A549 (cell line): Measurements from ENCODE around the gene SEMA3E. TPM values are rescaled to one million over a fixed set of nuclear protein-coding genes. Genes with fewer than 3 reads are reported as not detected.

ENCODE experiments used
- ATAC-seq, 2 experiments: fragments of 200-7000 bp in 1 of 2; fragments of >200 bp in 1 of 2; cut with Nextera tagmentation in 1 of 2; cut with Tn5 transposase in 1 of 2; 3 replicates each; pipeline versions ENCODE4 v1.8.0 to v1.9.1; 2018 to 2020; ENCODE audit warnings: mild to moderate bottlenecking in 1 of 2, moderate library complexity in 1 of 2
- CTCF ChIA-PET: fragments of 300-600 bp; sonication (Branson Sonifier 250); formaldehyde crosslinking; extraction: SDS; loops from one replicate; lab custom pipeline; 2021; ENCODE audit warnings: antibody characterized with exemption, inconsistent platforms; lab: Yijun Ruan, JAX
- POLR2A ChIA-PET: fragments of 350-600 bp; formaldehyde crosslinking; extraction: SDS; loops from one replicate; lab custom pipeline; 2021; ENCODE audit warnings: antibody characterized with exemption, inconsistent platforms; lab: Yijun Ruan, JAX
- DNase-seq, 2 experiments: peaks; one replicate each; pipeline versions ENCODE4 v3.0.0 to v3.0.0-alpha.2; 2011 to 2016; ENCODE audit warnings: low read depth in 1 of 2, low spot score in 1 of 2
- FAIRE-seq: peaks from 2 replicates; lab custom pipeline; 2011; peaks lifted over from hg19 to GRCh38; lab: Jason Lieb, UNC
- H3K27ac ChIP-seq, 2 experiments: fragments of >200 bp; sonication (Bioruptor Twin); formaldehyde crosslinking; 3 replicates each; pipeline ENCODE4 v1.5.1; 2016 to 2017
- H3K4me1 ChIP-seq: fragments of >200 bp; sonication (Bioruptor Twin); formaldehyde crosslinking; 3 replicates; pipeline ENCODE4 v1.6.1; 2016
- H3K4me2 ChIP-seq: fragments of >200 bp; sonication (Bioruptor Twin); formaldehyde crosslinking; 3 replicates; pipeline ENCODE4 v1.6.1; 2016
- H3K4me3 ChIP-seq: fragments of >200 bp; sonication (Bioruptor Twin); formaldehyde crosslinking; 3 replicates; pipeline ENCODE4 v1.5.1; 2016
- H3K9me3 ChIP-seq: fragments of >200 bp; sonication (Bioruptor Twin); formaldehyde crosslinking; 3 replicates; pipeline ENCODE4 v1.6.1; 2016
- BCL3 ChIP-seq: fragments of >200 bp; sonication (Bioruptor Twin); formaldehyde crosslinking; IDR thresholded peaks from 3 replicates; pipeline ENCODE4 v1.6.1; 2016
- CEBPB ChIP-seq, 2 experiments: fragments of >200 bp in 1 of 2; sonication (Bioruptor Twin) in 1 of 2; formaldehyde crosslinking in 1 of 2; IDR thresholded peaks; 2 replicates each; pipeline ENCODE4 v1.6.1; 2012 to 2016
- CHD2 ChIP-seq: fragments of 150-350 bp; IDR thresholded peaks from 2 replicates; pipeline ENCODE4 v1.6.1; 2014; ENCODE audit warnings: low read length; ENCODE audit not compliant: partially characterized antibody
- CTCF ChIP-seq: fragments of >200 bp; sonication (Bioruptor Twin); formaldehyde crosslinking; IDR thresholded peaks from 3 replicates; pipeline ENCODE4 v1.5.1; 2016
- EHMT2 ChIP-seq: fragments of 200-600 bp; sonication (generic); IDR thresholded peaks from 2 replicates; pipeline ENCODE4 v1.6.1; 2016; ENCODE audit warnings: antibody characterized with exemption, low read depth, mild to moderate bottlenecking, moderate library complexity
- EP300 ChIP-seq, 2 experiments: fragments of >200 bp; sonication (Bioruptor Twin); formaldehyde crosslinking; IDR thresholded peaks; 2 replicates in 1 of 2; 3 replicates in 1 of 2; pipeline ENCODE4 v1.6.1; 2016 to 2017
- HDAC2 ChIP-seq: fragments of 200-600 bp; sonication (generic); IDR thresholded peaks from 2 replicates; pipeline ENCODE4 v1.6.1; 2016
- HEYL ChIP-seq: fragments of 250-450 bp; sonication (Bioruptor Pico); IDR thresholded peaks from 2 replicates; pipeline ENCODE4 v1.8.0; 2021; ENCODE audit warnings: mild to moderate bottlenecking, moderate library complexity
- JUN ChIP-seq, 2 experiments: fragments of >200 bp; sonication (Bioruptor Twin); formaldehyde crosslinking; IDR thresholded peaks; 2 replicates in 1 of 2; 3 replicates in 1 of 2; pipeline ENCODE4 v1.6.1; 2016 to 2017
- KDM1A ChIP-seq: fragments of 200-600 bp; sonication (generic); IDR thresholded peaks from 2 replicates; pipeline ENCODE4 v1.6.1; 2016; ENCODE audit warnings: low read depth, mild to moderate bottlenecking
- MAX ChIP-seq: IDR thresholded peaks from 2 replicates; pipeline ENCODE4 v1.6.1; 2012
- MAZ ChIP-seq: fragments of 150-350 bp; IDR thresholded peaks from 2 replicates; pipeline ENCODE4 v1.6.1; 2014; ENCODE audit warnings: antibody characterized with exemption, low read depth, low read length, borderline replicate concordance
- MYC ChIP-seq: IDR thresholded peaks from 2 replicates; pipeline ENCODE4 v1.6.1; 2012; ENCODE audit warnings: mild to moderate bottlenecking, inconsistent platforms, low read length, improper control_type of control experiment, borderline replicate concordance
- NR3C1 ChIP-seq: fragments of >200 bp; sonication (Bioruptor Twin); formaldehyde crosslinking; IDR thresholded peaks from 3 replicates; pipeline ENCODE4 v1.6.1; 2017
- PBX3 ChIP-seq: IDR thresholded peaks from 2 replicates; pipeline ENCODE4 v1.6.1; 2012
- PHF8 ChIP-seq: fragments of 200-600 bp; sonication (generic); IDR thresholded peaks from 2 replicates; pipeline ENCODE4 v1.6.1; 2016; ENCODE audit warnings: low read depth, mild to moderate bottlenecking, antibody characterized with exemption, moderate library complexity, borderline replicate concordance
- POLR2A ChIP-seq: IDR thresholded peaks from 2 replicates; pipeline ENCODE4 v1.6.1; 2012; ENCODE audit warnings: mild to moderate bottlenecking, low read length
- RAD21 ChIP-seq, 2 experiments: fragments of >200 bp in 1 of 2; sonication (Bioruptor Twin) in 1 of 2; formaldehyde crosslinking in 1 of 2; IDR thresholded peaks in 1 of 2; conservative IDR thresholded peaks in 1 of 2; 2 replicates in 1 of 2; 3 replicates in 1 of 2; pipeline ENCODE4 v1.6.1; 2012 to 2018; ENCODE audit warnings: inconsistent platforms in 1 of 2
- RARB ChIP-seq: fragments of 250-450 bp; sonication (Bioruptor Pico); IDR thresholded peaks from 2 replicates; pipeline ENCODE4 v1.8.0; 2021; ENCODE audit warnings: mild to moderate bottlenecking, moderate library complexity
- RCOR1 ChIP-seq: fragments of 150-350 bp; IDR thresholded peaks from 2 replicates; pipeline ENCODE4 v1.6.1; 2014; ENCODE audit warnings: antibody characterized with exemption, low read length, low read depth
- RNF2 ChIP-seq: fragments of 200-600 bp; sonication (generic); IDR thresholded peaks from 2 replicates; pipeline ENCODE4 v1.6.1; 2016; ENCODE audit warnings: low read depth, mild to moderate bottlenecking, antibody characterized with exemption, moderate library complexity, borderline replicate concordance
- SMC3 ChIP-seq: fragments of >200 bp; sonication (Bioruptor Twin); formaldehyde crosslinking; IDR thresholded peaks from 3 replicates; pipeline ENCODE4 v1.6.1; 2018; ENCODE audit warnings: inconsistent platforms
- USF2 ChIP-seq: fragments of 450-650 bp; IDR thresholded peaks from 2 replicates; pipeline ENCODE4 v1.6.1; 2014; ENCODE audit warnings: antibody characterized with exemption
- ZFP36 ChIP-seq: fragments of 450-650 bp; IDR thresholded peaks from 2 replicates; pipeline ENCODE4 v1.6.1; 2014; ENCODE audit warnings: borderline replicate concordance; ENCODE audit not compliant: partially characterized antibody
- ZSCAN20 ChIP-seq: fragments of 250-450 bp; sonication (Bioruptor Pico); IDR thresholded peaks from 2 replicates; pipeline ENCODE4 v1.8.0; 2022; ENCODE audit warnings: mild to moderate bottlenecking, moderate library complexity
- WGBS: methylation state at CpG from one replicate; pipeline ENCODE4 v1.1.6; 2017; ENCODE audit errors: missing lambda C conversion rate; 5-methylcytosine and 5-hydroxymethylcytosine counted together
- polyA plus RNA-seq, 4 experiments: library from polyadenylated mRNA; depleted of rRNA in 3 of 4; stranded (reverse); fragments of >200 nt; fragmentation: RNase III in 1 of 4; extraction: RNeasy Plus Mini Kit Qiagen cat#74134 plus additional on column Dnase treatment in 1 of 4; gene quantifications; 2 replicates in 3 of 4; 3 replicates in 1 of 4; pipeline ENCODE4 v1.2.3, GENCODE V29; 2011 to 2017

SEMA3E gene
- polyA plus RNA-seq, 2 of the 4 experiments (the other 2 are of a cell fraction), result 1.4 to 2.3 TPM

- no peak for TF ChIP-seq RNF2
- no peak for TF ChIP-seq RARB (CRISPR knock-in tag)
- no peak for TF ChIP-seq CEBPB (IDR thresholded peaks at IDR 0.05)
- TF ChIP-seq SMC3, result peak; percentile 96
- TF ChIP-seq, all 56 proteins: peak for 3
These were observed 237.8 kb downstream of the SEMA3E start (continued) for GRCh38 chr7:83410989-83411591.

- no peak for ATAC-seq
- no peak for FAIRE-seq
- no peak overlapping the region for H3K27ac ChIP-seq
- ChIA-PET CTCF (interaction anchor here (0.9 kb wide), 1 partner anchor 261 kb away, joined by 3 read pairs; no protein-coding TSS in a partner anchor), POLR2A (no interaction called here)
- H3K4me3 ChIP-seq, result no peak overlapping the region
- no peak overlapping the region for H3K4me2 ChIP-seq
- DNase-seq, result no peak
- no peaks in the 10 kb centered on the region for H3K4me1 ChIP-seq
- H3K9me3 ChIP-seq, result no peaks in the 10 kb centered on the region
- no peak for TF ChIP-seq PHF8
- TF ChIP-seq PBX3, result no peak
- TF ChIP-seq EP300 (IDR thresholded peaks at IDR 0.05), result no peak
- no peak for TF ChIP-seq ZFP36
- TF ChIP-seq MYC, result no peak
- TF ChIP-seq MAX, result no peak
- no peak for TF ChIP-seq MAZ
These were observed 254.2 kb downstream of the SEMA3E start for GRCh38 chr7:83394776-83395175.

GRCh38 chr7:83388436-83388835 is 260.5 kb downstream of the SEMA3E start:
- no peak for FAIRE-seq
- ChIA-PET POLR2A (no interaction called here), CTCF (no interaction called here)
- TF ChIP-seq HDAC2, result no peak
- TF ChIP-seq KDM1A, result no peak
- TF ChIP-seq POLR2A, result no peak
- TF ChIP-seq JUN (IDR thresholded peaks at IDR 0.05), result no peak
- no peak for TF ChIP-seq ZSCAN20
- no peak for TF ChIP-seq RCOR1
- no peak for TF ChIP-seq CEBPB (IDR thresholded peaks at IDR 0.05)
- Histone ChIP-seq H3K4me3 (no peak overlapping the region), H3K4me1 (no peaks in the 10 kb centered on the region), H3K4me2 (no peak overlapping the region), H3K9me3 (no peaks in the 10 kb centered on the region), H3K27ac (no peak overlapping the region)
- DNase-seq, result no peak
- ATAC-seq, result no peak

GRCh38 chr7:83366629-83367028 is 282.3 kb downstream of the SEMA3E start:
- H3K9me3 ChIP-seq, result no peaks in the 10 kb centered on the region
- ATAC-seq (0 out of 6 replicates have a peak, but pooled peaks of 1 of the 2 experiments have one; percentile 59), DNase-seq (peak in 1 of 2 experiments; percentile 4), FAIRE-seq (peak; percentile 51)
- TF ChIP-seq SMC3 (peak; percentile 28; the same call in 1 of the 3 replicates), HEYL (CRISPR knock-in tag) (no peak), NR3C1 (no peak), MAX (no peak), RAD21 (conservative IDR thresholded peaks at IDR 0.05 in 1 of 2, IDR thresholded peaks at IDR 0.05 in 1 of 2) (peak; percentile 41 to 45; a peak in 4 of 5 replicates), USF2 (no peak), CHD2 (no peak), CTCF (peak; percentile 38; the same call in 1 of the 3 replicates), BCL3 (no peak), EHMT2 (no peak)
- H3K4me1 ChIP-seq, result no peaks in the 10 kb centered on the region
- no peak overlapping the region for H3K27ac ChIP-seq
- CTCF ChIA-PET, result no interaction called here
- no peak overlapping the region for H3K4me2 ChIP-seq
- no peak overlapping the region for H3K4me3 ChIP-seq
- POLR2A ChIA-PET, result no interaction called here
- 8% methylated on average over 2 of the region's 2 CpGs for WGBS
